Measurements from ENCODE around the gene ZNRF1.

DNA sequence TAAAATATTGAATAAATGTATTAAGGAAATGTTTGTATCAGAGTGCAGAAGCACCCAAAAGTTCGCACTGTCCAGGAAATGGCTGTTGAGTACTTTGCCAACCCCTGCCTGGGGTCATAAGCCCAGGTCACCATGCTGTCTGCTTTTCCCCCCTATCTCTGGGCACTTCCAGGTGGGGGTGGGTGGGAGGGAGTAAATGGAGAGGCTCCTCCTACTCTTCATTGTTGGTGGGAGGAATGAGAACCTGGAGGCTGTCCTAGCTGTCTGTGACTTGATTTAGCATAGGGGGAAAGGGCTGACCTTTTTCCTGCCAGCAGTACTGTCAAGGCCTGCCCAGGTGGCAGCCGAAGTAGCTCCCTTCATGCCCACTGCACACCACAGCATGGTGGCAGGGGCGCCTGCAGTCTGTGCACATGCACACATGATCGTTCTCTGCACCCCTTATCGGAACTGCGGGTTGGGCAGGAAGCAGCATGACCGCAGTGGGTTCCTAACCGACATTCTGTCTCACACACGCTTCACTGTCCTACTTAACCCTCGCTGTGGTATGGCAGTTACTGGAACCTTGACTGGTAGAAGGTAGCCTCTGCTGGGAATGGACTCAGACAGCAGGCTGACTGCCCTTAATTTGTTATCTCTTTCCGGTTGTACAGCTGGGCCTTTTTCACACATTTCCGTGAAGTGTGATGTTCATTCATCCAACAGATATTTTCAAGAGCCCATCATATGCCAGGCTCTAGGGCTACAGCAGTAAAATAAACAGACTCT, 76.3 kb downstream of the ZNRF1 start:
- TF ChIP-seq, protein P1, sequence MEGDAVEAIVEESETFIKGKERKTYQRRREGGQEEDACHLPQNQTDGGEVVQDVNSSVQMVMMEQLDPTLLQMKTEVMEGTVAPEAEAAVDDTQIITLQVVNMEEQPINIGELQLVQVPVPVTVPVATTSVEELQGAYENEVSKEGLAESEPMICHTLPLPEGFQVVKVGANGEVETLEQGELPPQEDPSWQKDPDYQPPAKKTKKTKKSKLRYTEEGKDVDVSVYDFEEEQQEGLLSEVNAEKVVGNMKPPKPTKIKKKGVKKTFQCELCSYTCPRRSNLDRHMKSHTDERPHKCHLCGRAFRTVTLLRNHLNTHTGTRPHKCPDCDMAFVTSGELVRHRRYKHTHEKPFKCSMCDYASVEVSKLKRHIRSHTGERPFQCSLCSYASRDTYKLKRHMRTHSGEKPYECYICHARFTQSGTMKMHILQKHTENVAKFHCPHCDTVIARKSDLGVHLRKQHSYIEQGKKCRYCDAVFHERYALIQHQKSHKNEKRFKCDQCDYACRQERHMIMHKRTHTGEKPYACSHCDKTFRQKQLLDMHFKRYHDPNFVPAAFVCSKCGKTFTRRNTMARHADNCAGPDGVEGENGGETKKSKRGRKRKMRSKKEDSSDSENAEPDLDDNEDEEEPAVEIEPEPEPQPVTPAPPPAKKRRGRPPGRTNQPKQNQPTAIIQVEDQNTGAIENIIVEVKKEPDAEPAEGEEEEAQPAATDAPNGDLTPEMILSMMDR (IDR thresholded peaks at IDR 0.05) = no peak
- TF ChIP-seq POLR2AphosphoS5 (IDR thresholded peaks at IDR 0.05; ENCODE audit: low read depth, low read length) = no peak
- TF ChIP-seq TCF7L2 (IDR thresholded peaks at IDR 0.05; ENCODE audit: low read depth, low read length) = no peak
